ENCODE measurements around the gene UBE2Z.

DNA sequence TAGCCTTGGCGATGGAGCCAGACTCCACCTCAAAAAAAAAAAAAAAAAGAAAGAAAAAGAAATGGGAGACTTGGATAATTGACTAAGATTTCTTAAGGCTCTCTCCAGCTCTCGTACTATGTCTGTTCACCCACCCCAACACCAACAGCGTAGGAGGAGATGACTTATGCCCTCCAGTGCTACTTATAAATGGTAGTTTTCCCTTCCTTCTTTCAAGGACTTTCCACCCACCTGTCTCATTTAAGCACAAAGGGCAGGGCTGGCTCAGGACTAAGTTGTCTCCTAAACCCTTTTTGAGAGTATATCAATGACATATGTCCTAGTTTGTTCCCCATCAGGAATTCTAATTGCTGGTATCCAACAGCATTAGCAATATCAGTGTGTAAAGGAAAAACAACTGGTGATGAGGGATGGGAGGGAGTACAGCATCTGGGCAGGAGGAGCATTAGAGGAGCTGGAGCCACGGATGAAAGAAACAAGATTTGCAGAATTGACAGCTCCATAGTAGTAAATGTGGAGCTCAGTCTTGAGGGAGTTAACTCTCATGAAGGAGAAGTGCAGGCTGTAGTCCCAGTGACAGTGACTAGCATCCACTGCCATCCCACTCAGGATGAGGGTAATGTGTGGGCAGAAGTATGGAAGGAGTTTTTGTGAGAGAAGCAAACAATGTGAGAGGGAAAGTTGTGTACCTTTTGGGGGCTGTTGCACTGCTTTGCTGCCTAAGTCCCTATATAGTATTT, 17.2 kb downstream of the UBE2Z start:
- no peak for TF ChIP-seq CHD2 (IDR thresholded peaks at IDR 0.05; ENCODE audit: low read length)
- TF ChIP-seq, protein P1, sequence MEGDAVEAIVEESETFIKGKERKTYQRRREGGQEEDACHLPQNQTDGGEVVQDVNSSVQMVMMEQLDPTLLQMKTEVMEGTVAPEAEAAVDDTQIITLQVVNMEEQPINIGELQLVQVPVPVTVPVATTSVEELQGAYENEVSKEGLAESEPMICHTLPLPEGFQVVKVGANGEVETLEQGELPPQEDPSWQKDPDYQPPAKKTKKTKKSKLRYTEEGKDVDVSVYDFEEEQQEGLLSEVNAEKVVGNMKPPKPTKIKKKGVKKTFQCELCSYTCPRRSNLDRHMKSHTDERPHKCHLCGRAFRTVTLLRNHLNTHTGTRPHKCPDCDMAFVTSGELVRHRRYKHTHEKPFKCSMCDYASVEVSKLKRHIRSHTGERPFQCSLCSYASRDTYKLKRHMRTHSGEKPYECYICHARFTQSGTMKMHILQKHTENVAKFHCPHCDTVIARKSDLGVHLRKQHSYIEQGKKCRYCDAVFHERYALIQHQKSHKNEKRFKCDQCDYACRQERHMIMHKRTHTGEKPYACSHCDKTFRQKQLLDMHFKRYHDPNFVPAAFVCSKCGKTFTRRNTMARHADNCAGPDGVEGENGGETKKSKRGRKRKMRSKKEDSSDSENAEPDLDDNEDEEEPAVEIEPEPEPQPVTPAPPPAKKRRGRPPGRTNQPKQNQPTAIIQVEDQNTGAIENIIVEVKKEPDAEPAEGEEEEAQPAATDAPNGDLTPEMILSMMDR (IDR thresholded peaks at IDR 0.05; ENCODE audit: control extremely low read depth in 1 of 3, insufficient read depth in 1 of 3, low read depth in 1 of 3, low read length in 3 of 3) = no peak
- TF ChIP-seq ZNF274 (IDR thresholded peaks at IDR 0.05; ENCODE audit: borderline replicate concordance, extremely low read depth, low read length) = no peak
- no peak for TF ChIP-seq GABPA (IDR thresholded peaks at IDR 0.05; ENCODE audit: borderline replicate concordance, insufficient read depth, low read length)
- no peak for TF ChIP-seq KDM1A (IDR thresholded peaks at IDR 0.05; ENCODE audit: borderline replicate concordance, low read length)
- TF ChIP-seq, protein P2, sequence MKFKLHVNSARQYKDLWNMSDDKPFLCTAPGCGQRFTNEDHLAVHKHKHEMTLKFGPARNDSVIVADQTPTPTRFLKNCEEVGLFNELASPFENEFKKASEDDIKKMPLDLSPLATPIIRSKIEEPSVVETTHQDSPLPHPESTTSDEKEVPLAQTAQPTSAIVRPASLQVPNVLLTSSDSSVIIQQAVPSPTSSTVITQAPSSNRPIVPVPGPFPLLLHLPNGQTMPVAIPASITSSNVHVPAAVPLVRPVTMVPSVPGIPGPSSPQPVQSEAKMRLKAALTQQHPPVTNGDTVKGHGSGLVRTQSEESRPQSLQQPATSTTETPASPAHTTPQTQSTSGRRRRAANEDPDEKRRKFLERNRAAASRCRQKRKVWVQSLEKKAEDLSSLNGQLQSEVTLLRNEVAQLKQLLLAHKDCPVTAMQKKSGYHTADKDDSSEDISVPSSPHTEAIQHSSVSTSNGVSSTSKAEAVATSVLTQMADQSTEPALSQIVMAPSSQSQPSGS (IDR thresholded peaks at IDR 0.05; ENCODE audit: low read length) = no peak
- TF ChIP-seq, protein P3, sequence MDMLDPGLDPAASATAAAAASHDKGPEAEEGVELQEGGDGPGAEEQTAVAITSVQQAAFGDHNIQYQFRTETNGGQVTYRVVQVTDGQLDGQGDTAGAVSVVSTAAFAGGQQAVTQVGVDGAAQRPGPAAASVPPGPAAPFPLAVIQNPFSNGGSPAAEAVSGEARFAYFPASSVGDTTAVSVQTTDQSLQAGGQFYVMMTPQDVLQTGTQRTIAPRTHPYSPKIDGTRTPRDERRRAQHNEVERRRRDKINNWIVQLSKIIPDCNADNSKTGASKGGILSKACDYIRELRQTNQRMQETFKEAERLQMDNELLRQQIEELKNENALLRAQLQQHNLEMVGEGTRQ (IDR thresholded peaks at IDR 0.05; ENCODE audit: low read length) = no peak
- TF ChIP-seq JUN (IDR thresholded peaks at IDR 0.05; ENCODE audit: low read depth, low read length) = no peak
- no peak for TF ChIP-seq CREB1 (IDR thresholded peaks at IDR 0.05)
